ENCODE results near the gene NPM3.
A peak's percentile ranks its signal among the peaks of the same experiment; 100 is the strongest.
"Not testable (repeated sequence)": the region's sequence is repeated elsewhere in the genome, so short reads cannot be mapped to it uniquely, and the experiment has no call there.

Gene NPM3

GRCh38 chr10:101803511-101803910 lies 20.3 kb upstream of the NPM3 start:
- DNase-seq, result no peak

GRCh38 chr10:101797403-101798059 lies 14.3 kb upstream of the NPM3 start:
- no peak for DNase-seq

- DNase-seq, result no peak
Observed at GRCh38 chr10:101793526-101793925, 10.3 kb upstream of the NPM3 start.

GRCh38 chr10:101789686-101790085 lies 6.4 kb upstream of the NPM3 start:
- DNase-seq, result no peak

- DNase-seq, result not testable (repeated sequence)
Observed at GRCh38 chr10:101789231-101789630, 6.0 kb upstream of the NPM3 start.

- no peak for DNase-seq
Observed at GRCh38 chr10:101785801-101786200, 2.6 kb upstream of the NPM3 start.

- DNase-seq, result no peak
Observed at GRCh38 chr10:101784558-101784957, 1.3 kb upstream of the NPM3 start.

GRCh38 chr10:101783736-101784118 lies 481 bp upstream of the NPM3 start:
- no peak for DNase-seq

GRCh38 chr10:101781984-101782810 lies 1.0 kb downstream of the NPM3 start:
- no peak for DNase-seq

GRCh38 chr10:101781655-101781983 lies 1.6 kb downstream of the NPM3 start:
- DNase-seq, result no peak

GRCh38 chr10:101780818-101781654 lies 2.2 kb downstream of the NPM3 start:
- DNase-seq, result peak; percentile 76

- DNase-seq, result no peak
Observed at GRCh38 chr10:101780187-101780817, 2.9 kb downstream of the NPM3 start.

GRCh38 chr10:101779544-101780186 lies 3.6 kb downstream of the NPM3 start:
- peak; percentile 89 for DNase-seq

GRCh38 chr10:101778781-101779543 lies 4.3 kb downstream of the NPM3 start:
- DNase-seq, result peak; percentile 27

GRCh38 chr10:101778151-101778780 lies 5.0 kb downstream of the NPM3 start:
- no peak for DNase-seq

- DNase-seq, result no peak
Observed at GRCh38 chr10:101777619-101778145, 5.6 kb downstream of the NPM3 start.

- DNase-seq, result no peak
Observed at GRCh38 chr10:101776161-101776817, 7.0 kb downstream of the NPM3 start.

- no peak for DNase-seq
Observed at GRCh38 chr10:101775273-101776160, 7.7 kb downstream of the NPM3 start, which contains the start of gene FGF8. Gene FGF8, minus strand, starts transcription at chr10:101776114. Its CDS starts 214 bp downstream, at chr10:101775900.

GRCh38 chr10:101774589-101775272 lies 8.5 kb downstream of the NPM3 start:
- no peak for DNase-seq

Data from CD4-positive, alpha-beta T cell treated with Interleukin-6 for 4 hours (primary cell).